Measurements from ENCODE around the gene TREML2. TPM values are rescaled to one million over a fixed set of nuclear protein-coding genes. Genes with fewer than 3 reads are reported as not detected.

TREML2 gene
- total RNA-seq, 1 experiment from 2014 or later = not detected

DNA sequence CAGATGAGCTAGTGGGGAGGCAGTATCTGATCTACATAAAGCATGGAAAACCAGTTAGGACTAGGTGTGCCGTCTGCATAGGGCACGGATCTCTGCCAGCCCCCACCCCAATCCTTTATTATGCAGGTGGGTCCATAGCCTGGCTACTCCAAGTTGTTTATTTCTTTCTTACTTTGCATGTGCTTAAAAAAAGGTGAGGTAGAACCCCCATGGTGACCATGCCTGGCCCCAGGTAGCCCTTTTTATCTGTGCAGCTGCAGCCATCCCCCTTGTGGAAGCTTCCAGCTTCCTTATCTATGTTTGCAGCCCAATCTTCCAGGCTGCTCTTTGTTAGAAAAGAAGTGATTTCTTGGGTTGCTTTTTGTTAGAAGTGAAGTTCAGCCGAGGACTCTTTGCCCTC, 29.0 kb downstream of the TREML2 start:
- CTCF ChIA-PET = no interaction called here
- Histone ChIP-seq H4K20me1 (ENCODE audit: insufficient read depth) (no peaks in the 10 kb centered on the region), H3K36me3 (ENCODE audit: control insufficient read depth in 1 of 2, insufficient read depth in 2 of 2, low read length in 2 of 2) (no peaks in the 10 kb centered on the region), H3K27ac (ENCODE audit: low read depth, low read length) (no peak overlapping the region), H3K9ac (ENCODE audit: low read length) (no peak overlapping the region), H3K4me1 (ENCODE audit: control insufficient read depth in 1 of 2, insufficient read depth in 2 of 2, low read length in 2 of 2) (no peaks in the 10 kb centered on the region), H3K4me2 (ENCODE audit: low read length) (no peak overlapping the region), H3K9me3 (ENCODE audit: control insufficient read depth in 1 of 2, insufficient read depth in 1 of 2, low read depth in 1 of 2, low read length in 2 of 2) (no peaks in the 10 kb centered on the region), H3K79me2 (ENCODE audit: insufficient read depth, low read length) (no peaks in the 10 kb centered on the region), H3K9me2 (ENCODE audit: insufficient read depth) (no peaks in the 10 kb centered on the region), H2AFZ (ENCODE audit: low read depth, low read length, poor library complexity, severe bottlenecking) (no peak overlapping the region), H3K4me3 (replicated peaks in 1 of 2; ENCODE audit: low read depth in 1 of 2, low read length in 2 of 2) (no peak overlapping the region), H3K27me3 (ENCODE audit: insufficient read depth, low read length) (peaks cover 58% of the 10 kb centered on the region)
- no TSS peak for BruUV-seq (replicated peaks)
- POLR2A ChIA-PET = no interaction called here
- DNase-seq (ENCODE audit: low read depth, low spot score) (no peak), ATAC-seq (no peak)
- intact Hi-C loops (cut with micrococcal nuclease) = no loop called here
- RAD21 ChIA-PET (ENCODE audit: low non-redundant PET in 1 of 2, low total read pairs in 2 of 2, uncharacterized antibody in 2 of 2, unreplicated experiment in 2 of 2) = no interaction called here
- TF ChIP-seq JUND (IDR thresholded peaks at IDR 0.05) (no peak), ELF1 (IDR thresholded peaks at IDR 0.05; ENCODE audit: borderline replicate concordance, low read depth) (no peak), SRF (IDR thresholded peaks at IDR 0.05; ENCODE audit: low read depth) (no peak), YY1 (IDR thresholded peaks at IDR 0.05; ENCODE audit: extremely low read depth, insufficient replicate concordance, low read depth, low read length) (no peak), TCF7L2 (IDR thresholded peaks at IDR 0.05; ENCODE audit: borderline replicate concordance, extremely low read depth, insufficient read depth, insufficient read length) (no peak), ZNF274 (IDR thresholded peaks at IDR 0.05; ENCODE audit: low read depth, low read length) (no peak), RAD21 (IDR thresholded peaks at IDR 0.05; ENCODE audit: low read depth) (no peak), SIN3A (IDR thresholded peaks at IDR 0.05; ENCODE audit: low read depth) (no peak), FOSL1 (IDR thresholded peaks at IDR 0.05; ENCODE audit: low read depth) (no peak)
- TF ChIP-seq, protein P1, sequence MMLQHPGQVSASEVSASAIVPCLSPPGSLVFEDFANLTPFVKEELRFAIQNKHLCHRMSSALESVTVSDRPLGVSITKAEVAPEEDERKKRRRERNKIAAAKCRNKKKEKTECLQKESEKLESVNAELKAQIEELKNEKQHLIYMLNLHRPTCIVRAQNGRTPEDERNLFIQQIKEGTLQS (IDR thresholded peaks at IDR 0.05) = no peak

DNA sequence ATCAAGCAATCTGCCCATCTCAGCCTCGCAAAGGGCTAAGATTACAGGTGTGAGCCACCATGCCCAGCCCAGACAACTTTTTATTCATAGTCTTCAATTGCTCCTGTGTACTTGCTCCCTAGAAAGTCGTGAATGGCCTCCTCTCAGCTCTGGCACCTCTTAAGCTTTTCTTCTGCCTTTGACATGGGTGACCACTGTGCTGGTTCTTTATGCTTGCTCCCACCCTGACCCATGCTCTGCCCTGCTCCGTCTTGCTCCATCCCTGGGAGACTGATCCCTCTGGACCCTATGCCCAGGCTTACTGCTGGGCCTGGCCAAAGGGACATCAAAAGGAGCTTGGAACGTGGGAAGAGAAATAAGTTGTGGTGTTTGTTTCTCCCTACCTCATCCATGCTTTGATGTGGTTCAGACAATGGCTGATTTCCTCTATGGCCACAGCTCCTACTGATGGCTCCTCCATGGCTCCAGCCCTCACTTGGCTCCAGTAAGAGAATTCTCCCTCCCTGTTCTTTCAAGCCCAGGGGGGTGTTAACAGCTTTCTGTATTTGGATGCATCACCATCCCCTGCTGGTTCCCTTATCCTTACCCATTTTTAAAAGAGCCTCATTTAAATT, 30.3 kb downstream of the TREML2 start:
- ChIA-PET POLR2A (no interaction called here), RAD21 (ENCODE audit: low non-redundant PET in 1 of 2, low total read pairs in 2 of 2, uncharacterized antibody in 2 of 2, unreplicated experiment in 2 of 2) (no interaction called here), CTCF (interaction anchor here (1.6 kb wide), 1 partner anchor 11 kb away, joined by 7 read pairs; no protein-coding TSS in a partner anchor)
- TF ChIP-seq YY1 (IDR thresholded peaks at IDR 0.05; ENCODE audit: extremely low read depth, insufficient replicate concordance, low read depth, low read length) (no peak), EGR1 (IDR thresholded peaks at IDR 0.05; ENCODE audit: low read depth) (no peak), EZH2phosphoT487 (IDR thresholded peaks at IDR 0.05; ENCODE audit: borderline replicate concordance) (no peak)
- Histone ChIP-seq H3K4me1 (ENCODE audit: control insufficient read depth in 1 of 2, insufficient read depth in 2 of 2, low read length in 2 of 2) (no peaks in the 10 kb centered on the region), H3K4me3 (replicated peaks in 1 of 2; ENCODE audit: low read depth in 1 of 2, low read length in 2 of 2) (no peak overlapping the region), H3K36me3 (ENCODE audit: control insufficient read depth in 1 of 2, insufficient read depth in 2 of 2, low read length in 2 of 2) (no peaks in the 10 kb centered on the region), H3K79me2 (ENCODE audit: insufficient read depth, low read length) (no peaks in the 10 kb centered on the region), H3K27me3 (ENCODE audit: insufficient read depth, low read length) (peaks cover 58% of the 10 kb centered on the region), H4K20me1 (ENCODE audit: insufficient read depth) (no peaks in the 10 kb centered on the region), H3K4me2 (ENCODE audit: low read length) (no peak overlapping the region), H3K27ac (ENCODE audit: low read depth, low read length) (no peak overlapping the region), H2AFZ (ENCODE audit: low read depth, low read length, poor library complexity, severe bottlenecking) (no peak overlapping the region), H3K9me3 (ENCODE audit: control insufficient read depth in 1 of 2, insufficient read depth in 1 of 2, low read depth in 1 of 2, low read length in 2 of 2) (no peaks in the 10 kb centered on the region), H3K9me2 (ENCODE audit: insufficient read depth) (no peaks in the 10 kb centered on the region), H3K9ac (ENCODE audit: low read length) (no peak overlapping the region)
- ATAC-seq (no peak), DNase-seq (ENCODE audit: low read depth, low spot score) (no peak)
- BruUV-seq (replicated peaks) = no TSS peak
- intact Hi-C loops (cut with micrococcal nuclease) = no loop called here
